ENCODE results near the gene PXDC1.
"Not testable (repeated sequence)": the region's sequence is repeated elsewhere in the genome, so short reads cannot be mapped to it uniquely, and the experiment has no call there.

The PXDC1 gene

DNA sequence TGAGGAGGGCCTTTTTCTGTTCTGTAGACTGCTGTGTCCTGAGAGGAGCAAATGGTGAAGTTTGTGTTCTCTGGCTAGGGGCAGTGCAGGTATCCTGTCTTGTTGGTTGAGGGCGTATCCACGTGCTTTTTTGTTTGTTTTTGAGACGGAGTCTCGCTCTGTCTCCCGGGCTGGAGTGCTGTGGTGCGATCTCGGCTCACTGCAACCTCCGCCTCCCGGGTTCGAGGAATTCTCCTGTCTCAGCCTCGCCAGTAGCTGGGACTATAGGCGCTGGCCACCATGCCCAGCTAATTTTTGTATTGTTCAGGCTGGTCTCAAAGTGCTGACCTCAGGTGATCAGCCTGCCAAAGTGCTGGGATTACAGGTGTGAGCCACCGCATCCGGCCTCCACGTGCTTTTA, 10.8 kb upstream of the PXDC1 start:
- no peak for DNase-seq

DNA sequence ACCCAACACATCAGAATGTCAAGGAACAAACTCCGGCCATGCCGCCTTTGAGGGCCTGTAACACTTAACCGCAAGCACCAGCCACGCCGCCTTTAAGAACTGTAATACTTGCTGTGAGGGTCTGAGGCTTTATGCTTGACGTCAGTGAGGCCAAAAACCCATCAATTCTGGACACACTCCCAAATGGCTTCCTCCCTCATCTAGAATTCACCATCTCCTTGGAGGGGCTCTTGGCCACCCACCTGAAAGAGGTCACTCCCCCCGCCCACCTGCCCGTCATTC, 10.4 kb upstream of the PXDC1 start:
- no peak for DNase-seq

DNA sequence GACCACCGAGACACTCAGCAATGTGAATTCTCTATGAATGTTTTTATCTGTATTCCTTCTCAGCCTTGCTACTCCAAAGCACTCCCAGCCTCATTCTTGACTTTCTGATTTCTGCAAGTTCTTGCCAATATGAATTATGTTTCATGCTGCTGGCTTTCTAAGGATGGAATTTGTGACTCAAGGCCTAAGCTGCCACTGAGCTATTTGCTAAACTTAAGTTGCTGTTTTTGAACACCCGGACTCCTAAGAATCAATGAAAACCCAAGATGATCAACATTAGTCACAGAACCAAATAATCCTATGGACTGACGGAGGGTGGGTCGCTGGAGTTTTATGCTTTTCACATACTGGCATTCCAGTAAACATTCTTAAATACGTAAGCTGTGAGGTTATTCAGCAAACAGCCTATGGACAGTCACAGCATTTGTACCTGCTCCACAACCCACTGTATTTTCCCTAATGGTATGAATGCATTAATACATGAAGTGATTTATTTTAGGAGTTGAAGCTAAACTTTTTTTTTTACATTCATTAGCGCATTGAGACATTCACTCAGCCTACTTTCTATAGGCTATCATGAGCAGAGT, 8.2 kb upstream of the PXDC1 start:
- DNase-seq: no peak

DNA sequence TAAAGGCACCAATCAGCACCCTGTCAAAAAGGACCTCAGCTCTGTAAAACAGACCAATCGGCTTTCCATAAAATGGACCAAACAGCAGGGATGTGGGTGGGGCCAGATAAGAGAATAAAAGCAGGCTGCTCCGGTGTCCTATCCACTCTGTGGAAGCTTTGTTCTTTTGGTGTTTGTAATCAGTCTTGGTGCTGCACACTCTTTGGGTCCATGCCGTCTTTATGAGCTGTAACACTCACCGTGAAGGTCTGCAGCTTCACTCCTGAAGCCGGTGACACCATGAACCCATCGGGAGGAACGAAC, 7.3 kb upstream of the PXDC1 start:
- no peak for DNase-seq

GRCh38 chr6:3757998-3758841, 6.7 kb upstream of the PXDC1 start:
- not testable (repeated sequence) for DNase-seq

- DNase-seq: no peak
These were observed 5.7 kb upstream of the PXDC1 start for GRCh38 chr6:3757241-3757641.

DNA sequence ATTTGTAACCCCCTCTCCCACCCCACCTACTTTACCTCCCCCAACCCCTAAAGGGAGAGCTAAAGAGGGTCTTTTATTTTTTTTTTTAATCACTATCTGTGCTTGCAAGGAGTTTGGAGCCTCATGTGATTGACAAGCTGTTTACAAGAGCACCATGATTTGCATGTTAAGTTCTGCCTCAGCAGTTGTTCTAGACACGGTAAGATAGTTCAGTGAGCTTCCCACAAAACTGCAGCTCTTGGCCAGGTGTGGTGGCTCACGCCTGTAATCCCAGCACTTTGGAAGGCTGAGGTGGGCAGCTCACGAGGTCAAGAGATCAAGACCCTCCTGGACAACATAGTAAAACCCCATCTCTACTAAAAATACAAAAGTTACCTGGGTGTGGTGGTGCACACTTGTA, 5.0 kb upstream of the PXDC1 start:
- DNase-seq: no peak

DNA sequence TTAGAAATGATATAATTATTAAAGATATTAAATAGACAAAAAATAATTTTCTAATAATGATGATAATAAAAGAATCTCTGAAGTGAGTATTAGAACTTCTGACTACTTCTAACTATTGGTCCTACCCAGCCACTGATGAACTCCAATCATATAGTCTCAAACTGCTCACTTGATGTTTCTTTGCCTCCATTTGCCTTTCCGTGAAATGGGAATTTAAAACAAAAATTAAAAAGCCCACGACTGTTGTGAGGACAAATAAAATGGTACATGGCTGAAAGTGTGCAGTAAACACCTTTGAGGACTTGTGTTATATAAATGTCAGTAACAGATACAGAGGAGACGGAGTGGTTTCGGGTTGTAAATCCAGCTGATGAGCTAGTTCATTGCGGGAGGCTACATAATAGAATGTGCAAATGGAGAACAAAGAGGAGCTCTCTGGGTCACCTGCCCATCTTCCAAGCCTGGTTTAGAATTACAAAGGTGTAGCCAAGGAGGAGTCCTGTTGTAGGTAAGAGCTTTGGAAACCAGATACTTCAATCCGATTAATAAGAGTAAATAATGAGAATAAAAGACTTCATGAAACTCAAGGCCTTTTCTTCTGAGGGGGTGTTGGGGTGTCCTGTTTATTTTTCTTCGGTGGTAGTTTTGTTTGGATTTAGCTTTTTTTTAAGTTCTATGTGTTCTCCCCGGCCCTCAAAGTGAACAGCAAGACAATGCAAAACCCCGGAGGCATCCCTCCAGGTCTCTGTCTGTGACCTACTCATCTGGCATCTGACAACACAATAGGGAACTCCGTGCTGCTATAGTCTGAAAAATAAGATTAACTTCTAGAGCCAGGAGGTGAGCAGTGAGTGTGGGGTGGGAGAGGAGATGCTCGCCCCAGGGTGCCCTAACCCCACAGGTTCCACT, 4.4 kb upstream of the PXDC1 start:
- DNase-seq: no peak

DNA sequence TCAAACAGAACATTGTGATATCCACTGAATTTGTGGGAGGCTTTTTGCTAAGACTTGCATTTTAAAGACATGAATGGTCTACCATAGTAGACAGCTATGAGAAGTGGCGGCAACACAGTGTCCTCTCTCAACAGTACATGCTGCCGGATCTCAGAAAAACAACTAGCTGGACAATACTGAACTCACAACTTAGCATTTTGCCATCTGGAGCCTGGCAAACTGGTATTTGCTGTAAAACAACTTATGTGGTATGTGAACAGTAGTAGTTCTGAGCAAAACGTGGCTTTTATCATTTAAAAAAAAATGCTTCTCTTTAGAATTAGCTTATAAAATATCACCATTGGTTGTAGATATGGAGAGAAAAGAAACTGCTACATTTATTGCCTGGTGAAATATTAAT, 3.3 kb upstream of the PXDC1 start:
- no peak for DNase-seq

DNA sequence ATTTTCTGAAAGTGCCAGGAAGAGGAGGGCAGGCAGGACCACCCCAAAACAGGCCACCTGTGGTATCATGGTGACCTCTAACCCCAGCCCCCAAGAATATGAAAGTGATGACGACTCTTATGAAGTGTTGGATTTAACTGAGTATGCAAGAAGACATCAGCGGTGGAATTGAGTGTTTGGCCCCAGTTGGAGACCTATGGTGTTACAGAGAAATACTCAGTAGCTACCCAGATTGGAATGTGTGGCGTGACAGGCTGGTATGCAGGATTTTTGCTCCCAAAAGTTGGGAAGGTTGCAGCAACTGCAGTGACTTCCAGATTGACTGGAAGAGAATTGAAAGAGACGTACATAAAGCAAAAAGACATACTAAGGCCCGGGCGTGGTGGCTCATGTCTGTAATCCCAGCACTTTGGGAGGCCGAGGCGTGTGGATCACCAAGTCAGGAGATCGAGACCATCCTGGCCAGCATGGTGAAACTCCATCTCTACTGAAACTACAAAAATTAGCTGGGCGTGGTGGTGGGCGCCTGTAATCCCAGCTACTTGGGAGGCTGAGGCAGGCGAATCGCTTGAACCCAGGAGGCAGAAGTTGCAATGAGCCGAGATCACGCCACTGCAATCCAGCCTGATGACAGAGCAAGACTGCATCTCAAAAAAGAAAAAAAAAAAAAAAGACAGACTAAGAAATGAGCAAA, 2.7 kb upstream of the PXDC1 start:
- DNase-seq: not testable (repeated sequence)

GRCh38 chr6:3753228-3753835, 1.8 kb upstream of the PXDC1 start:
- DNase-seq: no peak

DNA sequence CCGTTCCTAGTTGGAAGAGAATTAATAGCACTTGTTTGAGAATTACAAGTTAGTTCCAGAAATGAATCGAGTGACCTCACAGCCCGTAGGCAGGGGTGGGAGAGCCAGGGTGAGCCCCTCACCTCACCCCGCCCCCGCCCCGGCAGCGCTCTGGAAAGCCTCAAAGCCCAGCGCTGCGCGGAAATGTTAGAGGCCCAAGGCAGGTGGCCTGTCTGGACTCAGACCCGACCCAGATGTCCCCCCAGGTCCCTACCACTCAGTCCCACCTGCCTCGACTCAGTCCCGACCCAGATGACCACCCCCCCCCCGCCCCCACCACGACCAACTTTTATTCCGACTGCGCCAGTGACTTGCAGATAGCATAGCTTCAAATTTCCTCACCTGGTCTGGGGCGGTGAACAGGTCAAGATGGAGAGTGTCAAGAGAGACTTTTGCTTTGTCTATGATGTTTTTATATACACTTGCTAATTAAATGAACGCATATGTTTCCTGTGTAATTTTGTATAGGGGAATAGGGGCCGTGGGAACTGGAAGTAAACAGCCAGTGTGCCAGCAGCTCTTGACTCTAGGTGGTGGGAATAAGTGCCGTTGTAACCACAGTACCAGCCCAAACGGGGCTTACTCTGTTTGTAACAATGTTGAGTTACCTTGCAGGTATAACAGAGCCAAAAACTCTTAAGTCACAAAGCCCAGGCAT, 1.2 kb upstream of the PXDC1 start:
- DNase-seq: no peak

DNA sequence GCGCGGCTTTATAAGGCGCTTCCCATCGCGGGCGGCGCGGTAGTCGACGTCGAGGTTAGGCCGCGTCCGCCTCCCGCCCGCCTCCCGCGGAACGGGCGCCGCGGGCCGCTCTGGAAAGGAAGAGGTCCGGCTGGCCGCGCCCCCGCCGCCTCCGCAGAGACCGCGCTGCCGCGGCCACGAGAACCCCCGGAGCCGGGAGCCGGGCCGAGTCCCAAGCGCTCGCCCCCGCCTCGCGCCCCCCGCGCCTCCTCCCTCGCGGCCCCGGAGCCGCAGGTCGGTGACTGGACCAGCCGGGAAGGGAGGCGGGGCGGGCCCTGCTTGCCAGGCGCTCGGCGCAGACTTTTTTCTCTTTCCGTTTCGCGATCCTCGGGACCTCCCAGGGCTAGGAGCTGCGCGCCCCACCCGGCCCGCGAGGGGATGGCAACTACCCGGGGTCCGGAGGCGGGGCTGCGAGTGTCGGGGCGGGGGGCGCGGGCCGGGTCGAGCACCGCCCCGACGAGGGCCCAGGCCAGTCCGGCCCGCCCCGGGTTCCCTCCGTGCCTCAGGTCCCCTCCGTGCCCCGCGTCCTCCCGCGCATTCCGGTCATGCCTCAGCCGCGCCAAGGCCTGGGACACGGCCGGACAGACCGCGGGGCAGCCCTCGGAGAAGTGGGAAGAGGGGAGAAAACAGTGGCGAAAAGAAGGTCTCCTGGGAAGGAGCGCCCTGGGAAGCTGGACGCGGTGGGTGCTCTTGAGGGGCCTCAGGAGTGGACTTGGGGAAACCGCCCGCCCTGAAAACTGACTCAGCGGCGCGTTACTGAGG, 417 bp upstream of the PXDC1 start:
- peak; percentile 27 to 39 (median 34) for DNase-seq

DNA sequence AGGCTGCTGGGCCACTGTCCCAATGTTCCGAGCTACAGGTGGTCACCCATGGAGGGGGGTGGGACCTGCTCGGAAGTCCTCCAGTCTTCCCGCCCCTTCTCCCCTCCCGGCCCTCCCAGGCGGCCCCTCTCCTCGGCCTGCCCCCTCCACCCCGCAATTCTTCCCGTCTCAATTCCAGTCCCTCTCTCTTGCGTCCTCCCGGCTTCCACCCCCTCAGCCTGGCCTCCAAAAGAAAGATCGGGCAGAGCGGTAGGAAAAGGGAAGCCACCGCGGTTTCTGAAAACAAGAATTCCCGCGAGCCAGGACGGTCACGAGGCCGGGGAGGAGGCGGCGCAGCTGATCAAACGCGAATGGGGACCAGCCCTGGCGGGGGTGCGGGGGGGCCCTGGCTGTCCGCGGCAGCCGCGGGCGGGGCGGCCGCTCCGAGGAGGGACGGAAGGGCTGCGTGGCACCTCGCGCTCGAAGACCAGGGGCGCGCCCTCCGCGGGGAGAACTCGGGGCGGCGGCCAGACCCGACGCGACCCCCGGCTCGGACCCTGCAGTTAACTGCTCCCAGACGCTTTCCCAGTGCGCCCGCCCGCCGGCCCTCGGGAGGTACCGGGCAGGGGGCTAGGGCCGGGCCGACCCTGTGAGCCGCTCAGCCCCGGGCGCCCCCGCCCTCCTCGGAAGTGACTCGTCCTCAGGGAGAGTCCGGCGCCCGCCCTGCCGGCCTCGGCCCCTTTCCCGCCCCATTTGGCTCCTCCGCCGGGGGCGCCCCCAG, 1.0 kb downstream of the PXDC1 start:
- DNase-seq: no peak

DNA sequence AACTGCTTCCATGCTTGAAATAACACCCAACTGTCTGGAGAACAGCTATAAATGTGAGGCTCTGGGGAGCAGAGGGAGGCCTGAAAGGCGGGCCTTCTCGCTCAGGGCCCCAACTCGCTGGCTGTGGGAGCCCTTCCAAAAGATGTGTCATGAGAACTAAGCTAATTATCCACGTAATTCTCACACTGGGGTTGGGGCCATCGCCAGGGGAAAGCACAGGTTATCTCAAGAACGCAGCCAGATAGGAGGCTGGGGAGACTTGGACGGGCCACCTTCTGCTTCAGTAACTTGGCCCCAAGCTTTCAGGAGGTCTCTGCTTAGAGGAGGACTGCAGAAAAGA, 1.6 kb downstream of the PXDC1 start:
- DNase-seq: no peak

DNA sequence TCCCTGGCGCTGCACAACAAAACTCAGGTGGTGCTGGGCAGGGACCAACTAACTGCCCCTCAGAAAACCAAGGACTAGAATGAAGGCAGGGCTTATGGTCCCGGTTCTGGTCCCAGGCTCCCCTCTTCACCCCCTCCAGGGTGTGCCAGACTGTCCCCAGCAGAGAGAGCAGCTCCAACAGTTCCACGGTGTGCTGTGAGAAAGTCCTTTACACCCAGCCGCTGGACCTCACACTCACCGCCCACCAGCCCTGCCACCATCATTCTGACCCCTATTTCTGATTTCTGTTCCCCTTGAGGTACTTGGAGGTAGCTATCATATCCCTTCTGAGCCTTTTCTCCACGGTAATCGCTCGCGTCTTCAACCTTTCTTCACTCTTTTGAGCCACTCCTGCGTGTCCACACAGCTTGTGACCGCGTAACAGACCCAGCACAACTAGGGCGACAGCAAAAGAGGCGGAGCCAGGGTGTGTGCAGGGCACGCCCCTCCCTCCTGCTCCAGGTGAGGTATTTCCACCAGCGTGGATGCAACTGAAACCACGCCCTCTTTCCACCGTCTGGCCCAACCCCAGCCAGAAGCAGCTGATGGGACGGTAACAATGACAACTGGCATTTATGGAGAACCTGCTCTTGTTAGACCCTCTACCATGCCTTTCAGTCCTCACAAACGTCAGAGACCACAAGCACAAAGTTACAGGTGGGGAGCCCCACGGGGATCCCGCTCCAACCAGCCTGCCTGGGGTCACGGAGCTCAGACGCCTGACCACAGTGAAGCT, 2.3 kb downstream of the PXDC1 start:
- no peak for DNase-seq

DNA sequence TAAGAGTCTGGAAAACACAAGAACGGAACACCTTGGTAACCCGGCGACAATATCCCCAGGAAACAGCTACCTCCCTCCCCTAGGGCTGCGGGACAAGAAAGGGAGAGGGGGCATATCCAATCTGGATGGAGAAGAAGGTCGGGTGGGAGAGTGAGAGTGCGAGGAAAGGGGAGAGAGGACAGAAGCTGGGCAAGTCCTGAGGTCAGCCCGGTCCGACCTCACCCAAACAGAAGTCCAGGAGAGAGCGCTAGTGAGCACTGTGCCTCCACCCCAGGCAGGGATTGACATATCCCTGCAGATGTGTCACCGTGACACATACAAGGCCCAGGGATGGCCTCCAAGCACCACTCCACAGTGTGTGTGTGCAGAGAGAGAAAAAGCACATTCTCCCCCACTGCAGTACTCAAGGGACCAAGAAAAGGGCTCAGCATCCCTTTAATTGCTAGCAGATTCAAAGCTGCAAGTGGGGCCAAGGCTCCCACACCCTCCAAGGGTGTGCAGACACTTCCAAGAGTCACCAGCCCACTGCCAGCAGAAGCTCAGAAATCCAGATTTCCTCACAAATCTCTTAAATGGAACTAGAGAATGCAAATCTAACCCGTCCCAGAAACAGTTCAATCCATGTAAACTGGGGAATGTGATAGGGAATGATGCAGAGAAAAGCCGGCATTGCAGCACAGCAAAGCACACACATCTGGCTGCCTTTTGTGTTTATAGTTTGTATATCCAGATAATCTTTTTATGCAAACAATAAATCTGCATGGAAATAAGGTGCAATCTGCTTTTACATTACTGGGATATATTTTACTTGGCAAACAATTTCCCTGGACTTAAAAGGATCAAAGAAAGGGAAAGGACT, 3.1 kb downstream of the PXDC1 start:
- peak in 1 of 5 donors; percentile 30 for DNase-seq

- DNase-seq: no peak
These were observed 4.3 kb downstream of the PXDC1 start for GRCh38 chr6:3747100-3747737.
